ENCODE results near the gene AMIGO2. TPM values are rescaled to one million over a fixed set of nuclear protein-coding genes. Genes with fewer than 3 reads are reported as not detected.

The AMIGO2 gene
- total RNA-seq, 1 experiment from 2014 or later, result 0.96 TPM

DNA sequence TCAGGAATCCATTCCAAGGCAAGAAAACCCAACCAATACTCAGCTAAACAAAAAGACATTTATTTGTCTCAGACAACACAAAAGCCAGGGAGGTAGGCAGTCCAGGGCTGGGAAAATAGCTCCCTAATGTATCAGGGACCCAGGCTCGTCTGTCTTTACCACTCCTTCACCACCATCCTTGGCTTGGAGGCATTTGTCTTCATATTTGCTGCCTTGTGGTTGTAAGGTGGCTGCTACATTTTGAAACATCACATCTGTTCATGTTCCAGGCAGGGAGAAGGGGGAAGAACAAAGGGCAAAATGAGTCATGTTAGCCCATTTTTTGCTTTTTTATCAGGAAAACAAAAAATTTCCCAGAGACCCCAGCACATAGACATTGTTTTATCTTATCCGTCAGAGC is 45.1 kb downstream of the AMIGO2 start:
- Histone ChIP-seq H3K27ac (ENCODE audit: low read depth, low read length) (no peak overlapping the region), H3K9me3 (ENCODE audit: control insufficient read depth in 1 of 2, insufficient read depth in 1 of 2, low read depth in 1 of 2, low read length in 2 of 2) (no peaks in the 10 kb centered on the region), H3K27me3 (ENCODE audit: insufficient read depth, low read length) (no peaks in the 10 kb centered on the region), H3K4me2 (ENCODE audit: low read length) (no peak overlapping the region), H3K79me2 (ENCODE audit: insufficient read depth, low read length) (no peaks in the 10 kb centered on the region), H3K4me3 (replicated peaks in 1 of 2; ENCODE audit: low read depth in 1 of 2, low read length in 2 of 2) (no peak overlapping the region), H4K20me1 (ENCODE audit: insufficient read depth) (no peaks in the 10 kb centered on the region), H3K9ac (ENCODE audit: low read length) (no peak overlapping the region), H3K36me3 (ENCODE audit: control insufficient read depth in 1 of 2, insufficient read depth in 2 of 2, low read length in 2 of 2) (no peaks in the 10 kb centered on the region), H3K4me1 (ENCODE audit: control insufficient read depth in 1 of 2, insufficient read depth in 2 of 2, low read length in 2 of 2) (peaks cover 3 to 6% of the 10 kb centered on the region in 2 experiments; a peak in 3 of 4 replicates), H3K9me2 (ENCODE audit: insufficient read depth) (no peaks in the 10 kb centered on the region), H2AFZ (ENCODE audit: low read depth, low read length, poor library complexity, severe bottlenecking) (no peak overlapping the region)
- CTCF ChIA-PET, result interaction anchor here (1.3 to 4.0 kb wide), 3 partner anchors 37 to 363 kb away, joined by 4 to 57 read pairs (median 35); no protein-coding TSS in a partner anchor
- ATAC-seq, result no peak
- POLR2A ChIA-PET, result interaction anchor here (1.2 kb wide), 1 partner anchor 374 kb away, joined by 3 read pairs; no protein-coding TSS in a partner anchor
- RAD21 ChIA-PET (ENCODE audit: low non-redundant PET in 1 of 2, low total read pairs in 2 of 2, uncharacterized antibody in 2 of 2, unreplicated experiment in 2 of 2), result no interaction called here
- TF ChIP-seq ZFX (IDR thresholded peaks at IDR 0.05), result no peak
- TF ChIP-seq, protein P1, sequence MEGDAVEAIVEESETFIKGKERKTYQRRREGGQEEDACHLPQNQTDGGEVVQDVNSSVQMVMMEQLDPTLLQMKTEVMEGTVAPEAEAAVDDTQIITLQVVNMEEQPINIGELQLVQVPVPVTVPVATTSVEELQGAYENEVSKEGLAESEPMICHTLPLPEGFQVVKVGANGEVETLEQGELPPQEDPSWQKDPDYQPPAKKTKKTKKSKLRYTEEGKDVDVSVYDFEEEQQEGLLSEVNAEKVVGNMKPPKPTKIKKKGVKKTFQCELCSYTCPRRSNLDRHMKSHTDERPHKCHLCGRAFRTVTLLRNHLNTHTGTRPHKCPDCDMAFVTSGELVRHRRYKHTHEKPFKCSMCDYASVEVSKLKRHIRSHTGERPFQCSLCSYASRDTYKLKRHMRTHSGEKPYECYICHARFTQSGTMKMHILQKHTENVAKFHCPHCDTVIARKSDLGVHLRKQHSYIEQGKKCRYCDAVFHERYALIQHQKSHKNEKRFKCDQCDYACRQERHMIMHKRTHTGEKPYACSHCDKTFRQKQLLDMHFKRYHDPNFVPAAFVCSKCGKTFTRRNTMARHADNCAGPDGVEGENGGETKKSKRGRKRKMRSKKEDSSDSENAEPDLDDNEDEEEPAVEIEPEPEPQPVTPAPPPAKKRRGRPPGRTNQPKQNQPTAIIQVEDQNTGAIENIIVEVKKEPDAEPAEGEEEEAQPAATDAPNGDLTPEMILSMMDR (IDR thresholded peaks at IDR 0.05 in 2 of 3, conservative IDR thresholded peaks at IDR 0.05 in 1 of 3; ENCODE audit: borderline replicate concordance in 1 of 3, insufficient read depth in 1 of 3, low read depth in 2 of 3, low read length in 2 of 3), result no peak
- no peak for TF ChIP-seq POLR2A (IDR thresholded peaks at IDR 0.05; ENCODE audit: borderline replicate concordance, extremely low read depth, insufficient read depth, insufficient read length)
- no peak for TF ChIP-seq CEBPB (IDR thresholded peaks at IDR 0.05; ENCODE audit: low read depth)
- no peak for TF ChIP-seq EGR1 (IDR thresholded peaks at IDR 0.05; ENCODE audit: low read depth)
- no peak for TF ChIP-seq POLR2AphosphoS5 (IDR thresholded peaks at IDR 0.05; ENCODE audit: low read depth, low read length)
- no peak for TF ChIP-seq YY1 (IDR thresholded peaks at IDR 0.05; ENCODE audit: extremely low read depth, insufficient replicate concordance, low read depth, low read length)
- no peak for TF ChIP-seq FOSL1 (IDR thresholded peaks at IDR 0.05; ENCODE audit: low read depth)
- TF ChIP-seq SIN3A (IDR thresholded peaks at IDR 0.05; ENCODE audit: low read depth), result no peak
- TF ChIP-seq SRF (IDR thresholded peaks at IDR 0.05; ENCODE audit: low read depth), result no peak
- TF ChIP-seq EZH2 (IDR thresholded peaks at IDR 0.05), result no peak
- TF ChIP-seq, protein P2, sequence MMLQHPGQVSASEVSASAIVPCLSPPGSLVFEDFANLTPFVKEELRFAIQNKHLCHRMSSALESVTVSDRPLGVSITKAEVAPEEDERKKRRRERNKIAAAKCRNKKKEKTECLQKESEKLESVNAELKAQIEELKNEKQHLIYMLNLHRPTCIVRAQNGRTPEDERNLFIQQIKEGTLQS (IDR thresholded peaks at IDR 0.05), result no peak
- TF ChIP-seq TCF7L2 (IDR thresholded peaks at IDR 0.05; ENCODE audit: borderline replicate concordance, extremely low read depth, insufficient read depth, insufficient read length), result no peak
- no peak for TF ChIP-seq EZH2phosphoT487 (IDR thresholded peaks at IDR 0.05; ENCODE audit: borderline replicate concordance)
- TF ChIP-seq ZNF274 (IDR thresholded peaks at IDR 0.05; ENCODE audit: low read depth, low read length), result no peak
- no peak for TF ChIP-seq JUND (IDR thresholded peaks at IDR 0.05)
- DNase-seq (ENCODE audit: low read depth, low spot score), result no peak
- intact Hi-C loops (cut with micrococcal nuclease), result loop anchor here (5.0 to 10.0 kb wide), 3 partner anchors 513 to 803 kb away; partner anchors contain the start of gene SLC48A1
- BruUV-seq (replicated peaks), result no TSS peak
